Measurements from ENCODE around the gene LPA.
"Not testable (repeated sequence)": the region's sequence is repeated elsewhere in the genome, so short reads cannot be mapped to it uniquely, and the experiment has no call there.

The LPA gene

DNA sequence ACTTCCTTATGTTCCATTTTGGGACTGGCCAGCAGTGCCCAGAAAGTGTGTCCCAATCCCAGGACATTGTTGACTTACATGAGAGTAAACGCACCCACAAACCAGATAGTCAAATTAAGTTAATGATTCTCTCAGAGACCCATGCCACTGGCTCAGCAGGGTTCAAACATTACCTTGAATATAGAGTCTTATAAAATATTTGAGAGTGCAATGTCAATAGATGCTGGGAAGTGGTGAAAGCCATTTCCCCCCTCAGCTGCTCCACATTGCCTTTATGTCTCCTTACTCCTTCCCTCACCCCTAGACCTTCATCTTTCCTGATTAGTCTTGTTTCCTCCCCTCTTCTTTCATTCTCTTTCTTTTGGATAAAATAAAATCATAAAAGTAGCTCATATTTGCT lies at the start of gene LPA:
Gene LPA (minus strand): TSS at position 78 of the 400 bp plus-strand sequence. CDS start 61 bp downstream, at position 17.
- DNase-seq (ENCODE audit: low read depth) = not testable (repeated sequence)

DNA sequence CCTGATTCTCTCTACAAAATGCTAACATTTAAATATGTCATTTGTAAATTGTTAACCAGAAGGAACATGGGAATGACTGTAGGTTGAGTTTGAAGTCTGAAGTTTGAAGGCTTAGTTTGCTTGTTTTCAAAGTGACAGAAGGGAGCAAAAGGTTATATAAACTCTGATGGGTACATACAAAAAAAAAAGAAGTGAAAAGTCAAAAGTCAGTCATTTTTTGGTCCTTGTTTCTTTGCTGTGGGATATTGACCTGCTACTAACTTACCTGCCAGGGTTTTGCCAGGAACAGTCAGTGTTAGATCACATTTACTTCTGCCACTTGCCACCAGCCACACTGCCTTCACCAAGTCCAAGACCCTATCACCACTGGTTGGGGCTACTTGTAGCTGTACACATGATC lies 44.9 kb upstream of the LPA start:
- DNase-seq (ENCODE audit: low read depth) = not testable (repeated sequence)

DNA sequence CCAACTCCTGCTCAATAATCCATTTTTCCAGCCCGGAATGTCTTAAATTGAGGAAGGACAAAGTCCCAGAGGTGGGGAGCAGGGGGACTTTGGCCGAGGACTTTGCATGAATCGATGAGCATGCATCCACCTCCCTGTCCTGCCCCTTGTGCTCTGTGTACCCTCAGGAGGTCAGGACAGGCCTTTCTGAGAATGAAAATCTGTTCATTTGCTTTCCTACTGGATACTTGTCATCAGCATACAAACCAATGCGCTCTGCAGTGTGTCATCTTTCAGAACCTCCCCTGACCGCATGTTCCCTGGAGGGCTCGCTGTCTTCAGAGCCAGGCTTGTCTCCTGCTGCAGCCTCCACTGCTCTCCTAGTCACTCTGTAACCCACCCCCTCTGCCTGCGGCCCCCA lies 40.6 kb upstream of the LPA start:
- DNase-seq (ENCODE audit: low read depth) = not testable (repeated sequence)

GRCh38 chr6:160701918-160702680 lies 38.0 kb upstream of the LPA start, which contains the start of gene PLG:
Gene PLG, plus strand, starts transcription at chr6:160702244. Its CDS starts 61 bp downstream, at chr6:160702305.
- DNase-seq (ENCODE audit: low read depth) = not testable (repeated sequence)

GRCh38 chr6:160697826-160698225 lies 33.8 kb upstream of the LPA start:
- no peak for DNase-seq (ENCODE audit: low read depth)

DNA sequence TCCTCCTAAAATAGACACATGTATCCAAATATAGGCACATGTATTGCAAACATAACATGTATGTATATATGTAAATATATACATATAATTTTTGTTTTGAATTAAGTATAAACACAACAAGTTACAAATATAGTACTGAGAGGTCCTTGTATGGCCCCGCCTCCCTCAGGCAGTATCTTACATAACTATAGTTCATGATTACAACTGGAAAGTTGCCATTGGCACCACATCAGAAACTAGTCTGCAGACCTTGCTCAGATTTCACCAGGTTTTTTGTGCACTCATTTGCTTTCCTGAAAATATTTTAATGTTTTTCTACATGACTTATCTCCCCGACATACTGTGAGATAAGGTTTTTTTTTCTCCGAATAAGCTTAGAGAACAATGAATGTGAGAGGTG lies 32.8 kb upstream of the LPA start:
- not testable (repeated sequence) for DNase-seq (ENCODE audit: low read depth)

DNA sequence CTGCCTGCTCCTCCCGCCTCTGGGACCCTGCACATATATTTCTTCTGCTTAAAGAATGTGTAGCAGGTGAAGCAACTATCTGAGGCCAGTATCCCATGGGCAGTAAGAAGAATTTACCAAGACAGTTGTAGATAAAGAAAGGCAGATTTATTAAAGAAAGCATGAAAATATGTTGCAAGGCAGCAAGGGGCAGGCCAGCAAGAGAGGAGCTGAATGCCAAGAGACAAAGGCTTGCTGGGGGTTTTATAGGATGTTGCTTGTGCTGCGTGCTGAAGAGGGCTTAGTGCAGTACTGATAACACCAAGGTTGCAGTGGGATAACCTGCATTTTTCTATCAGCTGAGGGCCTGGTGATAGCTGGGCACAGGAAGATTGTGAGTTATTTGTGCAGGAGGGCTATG lies 31.5 kb upstream of the LPA start:
- DNase-seq (ENCODE audit: low read depth) = not testable (repeated sequence)

GRCh38 chr6:160695025-160695424 lies 30.9 kb upstream of the LPA start:
- not testable (repeated sequence) for DNase-seq (ENCODE audit: low read depth)

DNA sequence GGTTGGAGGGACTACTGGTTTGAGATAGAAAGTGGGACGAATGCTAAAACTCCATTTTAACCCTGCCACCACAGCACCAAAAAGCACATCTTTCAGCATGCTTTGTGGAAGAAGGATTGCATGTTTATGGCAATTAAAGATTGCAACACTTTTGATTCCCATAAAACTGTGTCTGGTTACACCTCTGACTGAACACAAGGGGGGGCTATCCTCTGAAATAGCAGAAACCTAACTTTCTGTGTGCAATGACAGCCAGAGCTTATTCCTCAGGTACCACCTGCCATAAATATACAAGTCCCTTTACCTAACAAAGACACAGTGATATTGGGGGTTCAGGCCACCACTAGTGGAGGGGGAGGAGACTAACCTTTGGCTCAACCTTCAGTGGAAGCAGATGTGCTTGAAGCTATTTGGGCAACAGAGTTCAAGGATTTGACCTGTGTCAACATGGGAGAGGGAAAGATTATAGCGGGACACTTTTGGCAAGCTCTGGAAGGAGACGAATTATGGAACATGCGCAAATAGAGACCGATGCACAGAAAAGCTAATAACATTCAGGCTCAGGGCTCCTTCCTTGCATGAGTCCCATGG lies 28.4 kb upstream of the LPA start:
- DNase-seq (ENCODE audit: low read depth) = no peak

DNA sequence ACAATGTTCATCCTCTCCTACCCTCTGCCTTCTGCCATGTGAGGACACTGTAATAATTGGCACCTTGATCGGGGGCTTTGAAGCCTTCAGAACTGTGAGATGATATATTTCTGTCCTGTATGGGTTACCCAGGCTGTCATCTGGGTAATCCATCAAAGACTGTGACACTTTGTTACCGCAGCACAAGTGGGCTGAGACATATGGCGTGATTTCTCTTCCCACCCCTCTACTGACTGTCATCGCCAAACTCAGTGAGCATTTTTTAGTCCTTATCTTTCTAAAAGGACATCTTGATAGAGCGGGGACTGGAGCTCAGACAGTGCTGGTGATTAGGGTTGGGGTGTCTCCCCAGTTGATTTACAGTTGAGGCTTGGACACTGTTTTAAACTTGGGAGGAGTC lies 27.5 kb upstream of the LPA start:
- no peak for DNase-seq (ENCODE audit: low read depth)

DNA sequence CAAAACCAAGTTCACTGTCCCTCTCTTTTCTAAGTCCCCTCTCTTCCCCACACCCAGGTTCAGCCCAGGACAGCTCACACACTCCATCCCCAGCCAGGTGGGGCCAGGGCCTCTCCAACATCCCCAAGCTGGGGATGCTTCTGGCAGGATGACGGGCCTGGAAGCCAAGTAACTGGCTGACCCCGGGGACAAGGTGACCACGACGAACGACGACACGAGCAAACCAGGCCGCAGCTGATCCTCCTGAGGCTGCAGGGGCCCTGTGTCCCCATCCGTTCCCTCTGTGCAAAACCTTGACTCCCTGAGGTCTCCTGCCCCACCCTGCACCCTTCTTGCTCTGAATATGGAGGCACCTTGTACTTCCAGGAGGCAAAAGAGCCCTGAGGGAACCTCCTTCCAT lies 26.4 kb upstream of the LPA start:
- no peak for DNase-seq (ENCODE audit: low read depth)

GRCh38 chr6:160685762-160686450 lies 21.8 kb upstream of the LPA start:
- no peak for DNase-seq (ENCODE audit: low read depth)

- not testable (repeated sequence) for DNase-seq (ENCODE audit: low read depth)
Observed at GRCh38 chr6:160685101-160685761, 21.2 kb upstream of the LPA start.

GRCh38 chr6:160679402-160679769 lies 15.3 kb upstream of the LPA start:
- no peak for DNase-seq (ENCODE audit: low read depth)

GRCh38 chr6:160678744-160679401 lies 14.8 kb upstream of the LPA start:
- no peak for DNase-seq (ENCODE audit: low read depth)

GRCh38 chr6:160678230-160678629 lies 14.2 kb upstream of the LPA start:
- no peak for DNase-seq (ENCODE audit: low read depth)

DNA sequence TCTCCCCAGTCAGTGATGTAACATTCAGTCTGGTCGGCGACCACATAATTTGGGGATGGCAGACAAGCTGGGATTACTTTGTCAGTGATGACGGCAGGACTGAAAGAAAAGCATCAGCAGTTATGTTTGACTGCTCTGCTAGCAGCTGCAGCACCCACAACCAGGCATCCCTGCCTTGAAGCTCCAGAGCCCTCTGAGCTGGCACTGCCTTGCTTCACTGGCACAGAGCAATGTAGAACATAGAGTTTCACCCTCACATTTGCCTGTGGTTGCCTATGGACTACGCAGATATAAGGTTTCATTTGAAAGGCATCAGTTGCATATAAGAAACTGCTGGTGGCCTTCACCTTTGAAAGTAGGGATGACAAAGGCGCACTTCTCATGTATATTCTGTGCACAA lies 12.3 kb upstream of the LPA start:
- DNase-seq (ENCODE audit: low read depth) = not testable (repeated sequence)

DNA sequence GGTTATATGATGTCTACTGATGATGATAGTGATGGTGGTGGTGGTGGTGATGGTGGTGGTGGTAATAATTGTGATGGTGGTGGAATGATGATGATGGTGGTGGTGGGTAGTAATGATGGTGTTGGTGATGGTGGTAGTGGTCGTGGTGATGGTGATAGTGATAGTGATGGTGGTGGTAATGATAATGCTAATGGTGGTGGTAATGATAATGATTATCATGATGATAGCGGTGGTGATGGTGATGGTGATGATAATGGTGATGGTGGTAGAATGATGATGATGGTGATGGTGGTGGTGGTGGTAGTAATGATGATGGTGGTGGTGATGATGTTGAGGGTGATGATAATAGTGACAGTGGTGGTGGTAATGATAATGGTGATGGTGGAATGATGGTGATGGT lies 4.5 kb upstream of the LPA start:
- no peak for DNase-seq (ENCODE audit: low read depth)

DNA sequence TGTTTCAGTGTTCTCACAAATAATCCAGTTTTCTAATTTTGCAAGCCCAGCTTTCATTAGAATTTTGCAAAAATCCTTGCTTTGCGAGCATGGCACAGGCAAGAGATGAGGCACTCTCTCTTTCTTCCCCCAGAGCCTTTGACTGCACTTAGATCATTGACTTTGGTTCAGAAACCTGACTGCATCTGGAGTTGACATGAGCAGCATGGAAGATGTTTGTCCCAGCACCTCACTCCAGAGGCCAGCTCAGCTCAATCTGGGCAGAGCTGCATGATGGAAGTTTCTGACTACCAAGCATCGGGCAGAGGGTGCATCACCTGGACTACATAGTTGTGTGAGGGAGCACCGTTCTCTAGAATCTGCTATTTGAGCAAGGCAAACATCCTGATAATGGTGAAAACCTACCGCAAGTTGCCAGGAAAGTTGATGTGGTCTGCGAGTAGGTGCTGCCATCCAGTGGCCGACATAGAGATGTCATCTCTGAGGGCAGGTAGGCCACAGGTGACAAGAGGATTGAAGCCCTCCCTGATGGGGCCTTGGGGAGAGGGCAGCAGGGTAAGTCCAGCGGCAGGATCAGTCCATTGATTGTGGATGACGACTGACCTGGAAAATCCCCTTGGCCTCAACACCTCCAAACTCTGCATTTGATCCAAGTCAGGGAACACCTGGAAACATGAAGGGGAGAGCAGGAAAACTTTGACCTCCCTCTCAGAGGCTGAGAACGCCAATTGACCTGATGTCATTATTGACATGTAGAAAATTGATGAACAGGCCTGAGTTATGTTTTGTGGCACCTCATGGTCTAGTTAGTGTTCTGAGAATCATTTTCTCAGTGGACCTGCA lies 3.8 kb upstream of the LPA start:
- DNase-seq (ENCODE audit: low read depth) = no peak

GRCh38 chr6:160662842-160663241 lies 1.2 kb downstream of the LPA start:
- no peak for DNase-seq (ENCODE audit: low read depth)

DNA sequence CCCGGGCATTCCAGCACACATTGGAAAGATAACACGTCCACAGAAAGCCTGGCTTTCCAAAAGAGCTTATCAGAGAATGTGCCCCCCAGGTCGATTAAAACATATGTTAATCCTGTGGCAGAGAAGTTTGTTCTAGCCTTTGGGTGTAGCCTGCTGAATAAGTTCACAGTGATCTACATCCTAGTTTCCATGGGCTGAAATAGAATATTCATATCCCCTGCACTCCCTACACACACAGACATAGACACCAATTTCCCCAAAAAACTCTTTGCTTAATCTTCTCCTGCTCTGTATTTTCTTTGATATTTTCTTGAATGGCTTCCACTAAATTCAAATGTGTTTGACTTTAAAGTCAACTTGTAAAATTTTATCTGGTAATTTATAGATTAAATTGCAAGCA lies 1.6 kb downstream of the LPA start:
- DNase-seq (ENCODE audit: low read depth) = no peak

All from activated gamma-delta T cell treated with anti-CD3 and anti-CD28 coated beads, Interleukin-2, amount 50 U/mL, for 16 hours (primary cell).